Liver (tissue), 3 donors: ENCODE results near the gene SH3PXD2A.

Experiments
- EGR1 ChIP-seq, 2 donors: IDR thresholded peaks; 2 replicates each; pipeline ENCODE4 v1.6.1; 2016 to 2018; ENCODE audit warnings: antibody characterized with exemption in 2 of 2, low read depth in 2 of 2
- FOXA1 ChIP-seq: IDR thresholded peaks from 2 replicates; pipeline ENCODE4 v1.6.1; 2016; ENCODE audit warnings: antibody characterized with exemption
- GABPA ChIP-seq, 2 donors: IDR thresholded peaks in 1 of 2; conservative IDR thresholded peaks in 1 of 2; 2 replicates each; pipeline ENCODE4 v1.6.1; 2016; ENCODE audit warnings: antibody characterized with exemption in 2 of 2, mild to moderate bottlenecking in 1 of 2, moderate library complexity in 1 of 2
- RAD21 ChIP-seq, 2 donors: IDR thresholded peaks; 2 replicates each; pipeline ENCODE4 v1.6.1; 2016; ENCODE audit warnings: antibody characterized with exemption in 2 of 2, mild to moderate bottlenecking in 2 of 2
- REST ChIP-seq: IDR thresholded peaks from 2 replicates; pipeline ENCODE4 v1.6.1; 2016; ENCODE audit warnings: antibody characterized with exemption, mild to moderate bottlenecking
- TAF1 ChIP-seq: conservative IDR thresholded peaks from 2 replicates; pipeline ENCODE4 v1.6.1; 2016; ENCODE audit warnings: antibody characterized with exemption, mild to moderate bottlenecking
- TF ChIP-seq, protein P1 (sequence below): fragments of 150-350 bp; IDR thresholded peaks from 2 replicates; pipeline ENCODE4 v1.5.1; 2017; ENCODE audit warnings: improper control_type of control experiment, low read depth, low read length; ENCODE audit not compliant: missing input control
- TF ChIP-seq, protein P2 (sequence below): IDR thresholded peaks from 2 replicates; pipeline ENCODE4 v1.6.1; 2016; ENCODE audit warnings: antibody characterized with exemption
- donor health status: healthy.
- donor health status: healthy.

DNA sequence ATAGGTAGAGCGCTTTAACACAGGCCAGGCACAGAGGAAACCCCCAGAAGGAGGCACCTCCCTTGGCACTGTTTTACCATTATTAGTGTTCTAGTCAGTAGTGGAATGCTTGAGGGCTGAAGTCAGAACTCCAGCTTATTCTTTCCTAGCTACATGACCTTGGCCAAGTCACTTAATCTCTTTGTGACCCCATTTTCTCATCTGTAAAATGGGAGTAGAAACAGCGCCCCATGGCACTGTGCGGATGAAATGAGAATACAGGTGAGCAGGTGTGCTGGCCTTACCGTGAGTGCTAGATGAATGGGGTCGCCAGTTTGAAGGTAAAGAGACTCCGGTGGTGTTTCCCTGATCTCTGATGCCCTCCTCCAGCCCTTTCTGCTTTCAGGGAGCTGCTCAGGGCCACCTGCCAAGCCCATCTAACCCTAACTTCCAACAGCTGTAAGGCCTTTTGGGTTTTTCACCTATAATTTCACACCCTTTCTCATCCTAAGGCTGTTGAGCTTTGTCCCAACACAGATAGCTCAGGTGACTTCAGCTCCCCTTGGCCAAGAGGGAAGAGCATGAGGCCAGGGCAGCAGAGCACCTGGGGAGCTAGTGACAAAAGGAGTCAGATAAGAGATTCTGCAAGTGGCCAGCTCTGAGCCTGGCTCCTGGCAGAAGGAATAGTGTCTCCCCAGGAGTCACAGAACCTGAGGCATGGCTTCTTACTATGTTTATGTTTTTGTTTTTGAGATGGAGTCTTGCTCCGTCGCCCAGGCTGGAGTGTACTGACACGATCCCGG, 76.8 kb downstream of the SH3PXD2A start:
- TF ChIP-seq, protein P1, sequence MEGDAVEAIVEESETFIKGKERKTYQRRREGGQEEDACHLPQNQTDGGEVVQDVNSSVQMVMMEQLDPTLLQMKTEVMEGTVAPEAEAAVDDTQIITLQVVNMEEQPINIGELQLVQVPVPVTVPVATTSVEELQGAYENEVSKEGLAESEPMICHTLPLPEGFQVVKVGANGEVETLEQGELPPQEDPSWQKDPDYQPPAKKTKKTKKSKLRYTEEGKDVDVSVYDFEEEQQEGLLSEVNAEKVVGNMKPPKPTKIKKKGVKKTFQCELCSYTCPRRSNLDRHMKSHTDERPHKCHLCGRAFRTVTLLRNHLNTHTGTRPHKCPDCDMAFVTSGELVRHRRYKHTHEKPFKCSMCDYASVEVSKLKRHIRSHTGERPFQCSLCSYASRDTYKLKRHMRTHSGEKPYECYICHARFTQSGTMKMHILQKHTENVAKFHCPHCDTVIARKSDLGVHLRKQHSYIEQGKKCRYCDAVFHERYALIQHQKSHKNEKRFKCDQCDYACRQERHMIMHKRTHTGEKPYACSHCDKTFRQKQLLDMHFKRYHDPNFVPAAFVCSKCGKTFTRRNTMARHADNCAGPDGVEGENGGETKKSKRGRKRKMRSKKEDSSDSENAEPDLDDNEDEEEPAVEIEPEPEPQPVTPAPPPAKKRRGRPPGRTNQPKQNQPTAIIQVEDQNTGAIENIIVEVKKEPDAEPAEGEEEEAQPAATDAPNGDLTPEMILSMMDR, result no peak
- TF ChIP-seq RAD21 (IDR thresholded peaks at IDR 0.05) (no peak), REST (no peak), TAF1 (no peak), FOXA1 (no peak), EGR1 (IDR thresholded peaks at IDR 0.05; ENCODE audit: low read depth in 2 of 2) (no peak), GABPA (IDR thresholded peaks at IDR 0.05 in 1 of 2, conservative IDR thresholded peaks at IDR 0.05 in 1 of 2) (no peak)
- TF ChIP-seq, protein P2, sequence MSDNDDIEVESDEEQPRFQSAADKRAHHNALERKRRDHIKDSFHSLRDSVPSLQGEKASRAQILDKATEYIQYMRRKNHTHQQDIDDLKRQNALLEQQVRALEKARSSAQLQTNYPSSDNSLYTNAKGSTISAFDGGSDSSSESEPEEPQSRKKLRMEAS, result no peak
